ENCODE measurements around the gene HSPBP1. TPM values are rescaled to one million over a fixed set of nuclear protein-coding genes. Genes with fewer than 3 reads are reported as not detected.

HSPBP1 gene
- total RNA-seq, 1 donor from 2014 or later = 19.9 TPM

DNA sequence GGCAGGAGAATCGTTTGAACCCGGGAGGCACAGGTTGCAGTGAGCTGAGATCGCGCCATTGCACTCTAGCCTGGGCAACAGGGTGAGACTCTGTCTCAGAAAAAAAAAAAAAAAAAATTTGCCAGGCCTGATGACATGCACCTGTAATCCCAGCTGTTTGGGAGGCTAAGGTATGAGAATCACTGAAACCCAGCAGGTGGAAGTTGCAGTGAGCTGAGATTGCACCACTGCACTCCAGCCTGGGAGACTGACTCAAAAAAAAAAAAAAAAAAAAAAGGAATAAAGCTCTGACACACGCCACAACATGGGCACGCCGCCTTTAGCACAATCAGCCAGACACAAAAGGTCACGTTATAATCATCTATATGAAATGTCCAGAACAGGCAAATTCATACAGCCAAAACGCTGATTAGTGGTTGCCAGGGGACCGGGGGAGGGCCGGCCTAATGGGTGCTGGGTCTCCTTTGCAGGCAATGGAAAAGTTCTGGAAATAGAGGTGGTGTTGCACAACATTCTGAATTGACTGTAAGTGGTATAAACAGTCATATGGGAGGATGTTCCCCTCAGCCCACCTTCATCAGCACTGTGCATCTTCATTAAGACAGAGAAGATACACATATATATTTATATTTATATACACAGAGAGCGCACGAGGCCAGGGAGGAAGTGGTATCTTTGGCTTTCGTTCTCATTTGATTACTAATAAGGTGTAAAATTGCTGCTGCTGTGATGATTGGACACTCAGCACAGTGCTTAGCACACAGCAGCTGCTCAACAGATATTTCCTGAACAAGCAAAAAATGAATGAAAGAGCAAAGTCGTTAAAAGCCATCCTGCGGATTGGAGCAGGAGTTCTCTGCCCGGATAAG is 3.8 kb downstream of the HSPBP1 start:
- no peak for DNase-seq (ENCODE audit: low read depth in 2 of 2)

DNA sequence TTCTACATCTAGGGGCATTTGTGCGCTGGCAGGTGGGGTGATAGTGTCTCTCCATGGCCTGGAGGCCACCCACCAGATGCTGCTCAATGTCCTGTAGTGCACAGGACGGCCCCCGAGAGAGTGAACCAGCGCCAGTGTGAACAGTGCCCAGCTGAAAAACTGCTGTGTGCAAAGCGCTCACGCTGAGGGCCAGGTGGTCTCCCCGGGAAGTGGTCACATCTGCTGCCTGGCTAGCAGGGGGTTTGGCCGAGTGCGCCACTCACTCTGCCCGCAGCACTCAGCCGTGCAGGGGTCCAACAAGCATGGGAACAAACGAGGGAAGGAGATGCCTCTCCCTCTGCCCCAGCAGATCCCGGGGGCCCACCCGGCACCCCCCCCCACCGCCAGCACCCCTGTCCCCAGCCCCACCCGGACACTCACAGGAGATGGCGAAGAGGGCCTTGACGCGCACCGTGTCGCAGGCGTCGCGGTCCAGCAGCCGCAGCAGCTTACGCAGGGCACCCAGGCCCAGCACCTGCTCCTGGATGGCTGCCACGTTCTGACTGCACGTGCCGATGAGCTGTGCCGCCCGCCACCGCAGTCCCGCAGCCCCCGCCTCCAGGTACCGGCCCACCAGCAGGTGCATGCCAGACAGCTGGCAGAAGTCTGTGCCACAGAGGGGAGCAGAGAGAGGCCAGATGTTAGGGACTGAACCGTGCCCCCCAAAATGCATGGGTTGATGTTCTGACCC is 5.8 kb downstream of the HSPBP1 start:
- no peak for DNase-seq (ENCODE audit: low read depth in 2 of 2)

DNA sequence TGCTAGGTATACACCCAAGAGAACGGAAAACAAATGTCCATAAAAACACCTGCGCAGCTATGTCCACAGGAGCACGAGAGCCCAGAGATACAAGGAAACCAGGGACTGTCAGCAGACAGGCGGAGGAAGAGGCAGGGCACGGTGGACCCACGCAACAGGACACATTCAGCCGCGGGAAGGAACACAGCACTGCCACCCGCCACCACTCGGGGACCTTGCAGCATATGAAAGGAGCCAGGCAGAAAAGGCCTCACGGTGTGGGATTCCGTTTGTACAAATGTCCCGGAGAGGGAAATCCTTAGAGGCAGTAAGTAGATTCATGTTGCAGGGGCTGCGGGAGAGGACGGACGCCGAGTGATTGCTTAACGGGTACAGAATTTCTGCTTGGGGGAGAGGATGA is 7.8 kb downstream of the HSPBP1 start:
- DNase-seq (ENCODE audit: low read depth in 2 of 2) = no peak

DNA sequence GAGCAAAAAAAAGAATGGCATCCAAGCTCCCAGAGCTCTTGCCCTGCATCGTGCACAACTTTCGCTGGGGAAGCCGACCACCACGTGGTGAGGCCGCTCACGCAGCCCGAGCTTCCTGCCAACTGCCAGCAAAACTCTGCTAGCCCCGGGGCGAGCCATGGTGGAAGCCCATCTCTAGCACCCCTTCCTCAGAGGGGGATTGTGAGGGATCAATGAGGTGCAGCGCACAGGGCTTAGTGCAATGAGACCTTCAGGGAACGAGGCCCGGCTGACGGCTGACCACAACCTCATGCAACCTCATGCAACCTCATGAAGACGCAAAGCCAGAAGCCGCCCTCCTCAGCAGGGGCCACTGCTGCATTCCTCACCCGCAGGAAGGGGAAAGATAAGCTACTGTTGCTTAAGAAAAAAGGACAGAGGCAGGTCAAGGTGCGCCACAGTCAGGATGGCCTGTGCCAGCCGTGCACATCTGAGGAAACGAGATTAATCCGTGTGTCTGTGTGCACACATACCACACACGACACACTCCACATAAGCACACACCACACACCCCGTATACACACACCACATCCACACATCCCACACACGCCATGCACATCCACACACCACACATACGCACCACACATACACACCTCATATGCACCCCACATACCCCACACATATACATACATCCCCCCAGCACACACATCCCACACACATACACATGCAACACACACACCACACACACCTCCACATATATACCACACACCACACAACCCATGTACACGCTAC is 9.6 kb downstream of the HSPBP1 start:
- DNase-seq (ENCODE audit: low read depth in 2 of 2) = no peak

DNA sequence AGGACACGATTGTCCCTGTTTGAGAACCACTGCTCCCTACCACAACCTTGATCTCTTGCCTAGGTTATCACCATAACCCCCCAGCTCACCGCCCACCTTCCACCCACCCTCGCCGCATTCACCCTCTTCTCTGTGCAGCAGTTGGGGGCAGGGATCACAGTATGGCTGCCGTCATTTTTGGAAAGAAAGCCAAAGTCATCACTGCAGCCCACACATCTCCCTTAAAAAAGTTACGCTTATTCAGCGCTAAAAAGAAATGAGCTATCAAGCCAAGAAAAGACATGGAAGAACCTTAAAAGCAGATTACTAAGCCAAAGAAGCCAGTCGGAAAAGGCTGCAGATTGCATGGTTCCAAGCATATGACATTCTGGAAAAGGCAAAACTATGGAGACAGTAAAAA is 10.6 kb downstream of the HSPBP1 start:
- DNase-seq (ENCODE audit: low read depth in 2 of 2) = no peak

DNA sequence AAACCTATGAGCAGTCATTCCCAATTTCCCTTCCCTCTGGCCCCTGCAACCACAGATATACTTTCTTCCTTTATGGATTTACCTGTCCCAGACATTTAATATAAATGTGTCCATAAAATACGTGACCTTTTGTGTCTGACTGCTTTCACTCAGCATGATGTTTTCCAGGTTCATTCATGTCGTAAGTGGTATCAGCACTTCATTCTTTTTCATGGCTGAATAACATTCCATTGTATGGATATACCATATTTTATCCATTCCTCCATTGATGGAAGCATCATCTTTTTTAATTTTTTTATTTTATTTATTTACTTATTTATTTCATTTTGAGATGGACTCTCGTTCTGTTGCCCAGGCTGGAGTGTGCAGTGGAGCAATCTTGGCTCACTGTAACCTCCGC is 13.1 kb downstream of the HSPBP1 start:
- no peak for DNase-seq (ENCODE audit: low read depth in 2 of 2)

DNA sequence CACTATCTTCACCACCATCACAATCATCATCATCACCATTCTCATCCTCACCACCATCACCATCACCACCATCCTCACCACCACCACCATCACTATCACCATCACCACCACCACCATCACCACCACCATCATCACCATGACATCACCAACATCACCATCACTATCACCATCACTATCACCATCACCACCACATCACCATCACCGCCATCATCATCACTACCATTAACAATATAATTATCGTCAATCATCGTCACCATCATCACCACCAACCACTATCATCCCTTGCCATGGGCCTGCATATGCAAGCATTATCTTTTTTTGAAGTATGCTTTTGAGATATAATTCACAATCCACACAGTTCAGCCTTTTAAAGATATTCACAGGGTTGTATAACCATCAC is 13.5 kb downstream of the HSPBP1 start:
- no peak for DNase-seq (ENCODE audit: low read depth in 2 of 2)

DNA sequence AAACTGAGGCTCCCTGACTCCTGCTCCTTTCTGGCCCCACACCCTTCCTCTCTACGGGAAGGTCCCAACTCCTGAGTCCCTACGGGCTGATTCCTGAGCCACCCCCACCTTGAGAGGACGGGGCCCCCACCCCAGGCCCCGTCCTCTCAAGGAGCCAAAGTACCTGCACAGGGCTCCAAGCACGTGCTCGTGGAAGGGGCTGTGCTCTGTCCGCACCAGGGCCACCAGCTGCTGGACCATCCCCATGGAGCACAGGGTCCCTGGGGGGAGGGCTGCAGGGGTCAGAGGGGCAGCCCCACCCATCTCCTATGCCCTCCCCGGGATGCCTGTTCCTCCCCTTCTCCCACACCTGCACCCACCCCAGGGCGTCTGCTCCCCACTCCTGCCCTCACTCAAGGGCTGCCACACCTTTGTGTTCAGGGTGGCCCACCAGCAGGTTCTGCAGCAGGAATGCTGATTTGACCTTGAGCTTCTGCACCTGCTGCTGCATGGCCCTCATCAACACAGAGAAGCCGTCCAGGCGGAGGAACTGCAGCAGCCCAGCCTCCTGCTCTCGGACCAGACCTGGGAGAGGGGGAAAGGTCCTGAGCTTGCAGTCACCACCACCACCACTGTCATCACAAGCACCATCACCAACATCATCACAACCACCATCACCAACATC is 14.1 kb downstream of the HSPBP1 start:
- DNase-seq (ENCODE audit: low read depth in 2 of 2) = no peak

DNA sequence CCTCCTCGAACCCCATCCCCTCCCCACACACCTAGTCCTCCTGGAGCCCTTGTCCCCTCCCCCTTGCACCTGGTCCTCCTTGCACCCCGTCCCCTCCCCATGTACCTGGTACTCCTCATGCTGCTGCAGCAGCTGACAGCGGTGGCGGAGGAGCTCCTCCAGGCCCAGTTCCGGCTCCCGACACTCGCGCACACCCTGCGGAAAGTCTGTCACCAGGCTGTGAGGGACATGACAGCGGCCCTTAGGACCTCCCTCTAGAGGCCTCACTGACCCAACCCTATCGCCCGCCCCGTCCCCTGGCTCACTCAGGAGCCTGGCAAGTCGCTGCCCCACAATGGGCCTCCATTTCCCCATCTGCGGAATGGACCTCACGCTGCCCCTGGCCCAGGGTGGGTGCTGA is 14.7 kb downstream of the HSPBP1 start:
- no peak for DNase-seq (ENCODE audit: low read depth in 2 of 2)

DNA sequence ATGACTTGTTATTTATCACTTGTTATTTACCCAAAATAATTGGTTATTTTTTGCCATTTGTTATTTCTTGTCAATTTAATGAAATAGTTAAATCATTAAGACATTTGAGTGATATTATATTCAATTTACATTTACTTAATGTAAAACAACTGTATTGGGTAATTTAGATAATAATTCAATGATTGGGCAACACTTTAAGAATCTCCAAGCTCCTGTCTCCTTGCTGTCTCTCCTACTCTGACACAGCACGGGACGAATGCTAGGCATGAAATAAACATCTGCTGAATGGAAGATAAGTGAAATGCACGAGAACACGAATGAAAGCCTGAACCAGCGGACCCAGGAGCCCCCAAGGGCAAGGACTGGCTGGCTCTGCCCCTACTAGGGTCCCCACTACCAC is 15.4 kb downstream of the HSPBP1 start:
- no peak for DNase-seq (ENCODE audit: low read depth in 2 of 2)

DNA sequence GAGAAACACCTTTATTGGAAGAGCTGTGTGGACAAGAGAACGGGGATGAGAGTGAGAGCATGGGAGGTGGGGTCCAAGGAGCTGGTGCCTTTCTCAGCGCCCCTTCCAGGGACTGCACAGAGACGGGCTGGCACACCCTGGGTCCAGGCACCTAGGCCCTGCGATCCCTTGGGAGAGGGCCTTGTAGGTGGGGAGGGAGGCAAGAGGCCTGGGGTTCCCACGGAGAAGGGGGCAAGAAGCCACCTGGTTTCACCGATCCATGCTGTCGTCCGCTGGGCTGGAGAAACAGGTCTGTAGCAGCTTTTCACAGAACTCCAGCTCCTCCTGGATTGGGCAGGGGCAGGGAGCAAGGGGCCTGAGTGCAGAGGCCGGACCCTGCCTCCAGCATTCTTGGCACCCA is 17.6 kb downstream of the HSPBP1 start:
- no peak for DNase-seq (ENCODE audit: low read depth in 2 of 2)

DNA sequence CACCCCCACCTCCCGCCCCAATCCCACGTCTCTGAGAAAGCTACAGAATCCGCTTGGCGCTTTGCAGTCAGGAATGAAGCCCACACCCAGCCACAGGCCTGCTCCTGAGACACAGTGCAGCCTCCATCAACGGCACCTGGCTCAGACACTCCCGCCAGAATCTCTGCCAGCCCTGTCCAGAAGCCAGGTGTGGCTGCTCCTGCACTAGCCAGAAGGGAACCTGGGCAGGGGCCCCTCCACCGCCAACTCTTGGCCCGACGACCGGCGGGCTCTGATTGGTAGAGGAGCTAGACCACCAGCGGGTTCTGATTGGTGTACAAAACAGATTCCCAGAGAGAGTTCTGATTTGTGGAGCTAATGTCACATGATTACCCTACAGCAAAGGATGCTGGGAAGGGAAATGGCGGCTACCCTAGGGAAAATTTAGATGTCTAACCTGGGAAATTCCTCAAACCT is 18.2 kb downstream of the HSPBP1 start:
- DNase-seq (ENCODE audit: low read depth in 2 of 2) = no peak

DNA sequence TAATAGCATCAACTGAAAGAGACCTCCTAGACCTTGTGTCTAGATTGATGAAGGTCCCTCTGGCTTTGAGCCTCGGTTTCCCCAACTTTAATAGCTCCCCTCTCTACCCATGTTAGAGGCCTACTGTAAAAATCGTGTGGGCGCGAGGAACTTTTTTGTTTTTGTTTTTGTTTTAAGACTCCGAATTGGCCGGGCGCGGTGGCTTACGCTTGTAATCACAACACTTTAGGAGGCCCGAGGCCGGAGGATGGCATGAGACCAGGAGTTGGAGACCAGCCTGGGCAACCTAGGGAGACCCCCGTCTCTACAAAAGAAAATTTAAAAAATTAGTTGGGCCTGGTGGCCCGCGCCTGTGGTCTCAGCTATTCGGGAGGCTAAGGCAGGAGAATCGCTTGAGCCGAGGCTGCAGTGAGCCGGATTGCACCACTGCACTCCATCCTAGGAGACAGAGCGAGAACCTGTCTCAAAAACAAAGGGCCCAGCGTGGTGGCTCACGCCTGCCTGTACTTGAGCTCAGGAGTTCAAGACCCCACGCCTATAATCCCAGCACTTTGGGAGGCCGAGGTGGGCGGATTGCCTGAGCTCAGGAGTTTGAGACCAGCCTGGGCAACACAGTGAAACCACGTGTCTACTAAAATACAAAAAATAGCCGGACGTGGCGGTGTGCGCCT is 20.2 kb downstream of the HSPBP1 start:
- no peak for DNase-seq (ENCODE audit: low read depth in 2 of 2)

DNA sequence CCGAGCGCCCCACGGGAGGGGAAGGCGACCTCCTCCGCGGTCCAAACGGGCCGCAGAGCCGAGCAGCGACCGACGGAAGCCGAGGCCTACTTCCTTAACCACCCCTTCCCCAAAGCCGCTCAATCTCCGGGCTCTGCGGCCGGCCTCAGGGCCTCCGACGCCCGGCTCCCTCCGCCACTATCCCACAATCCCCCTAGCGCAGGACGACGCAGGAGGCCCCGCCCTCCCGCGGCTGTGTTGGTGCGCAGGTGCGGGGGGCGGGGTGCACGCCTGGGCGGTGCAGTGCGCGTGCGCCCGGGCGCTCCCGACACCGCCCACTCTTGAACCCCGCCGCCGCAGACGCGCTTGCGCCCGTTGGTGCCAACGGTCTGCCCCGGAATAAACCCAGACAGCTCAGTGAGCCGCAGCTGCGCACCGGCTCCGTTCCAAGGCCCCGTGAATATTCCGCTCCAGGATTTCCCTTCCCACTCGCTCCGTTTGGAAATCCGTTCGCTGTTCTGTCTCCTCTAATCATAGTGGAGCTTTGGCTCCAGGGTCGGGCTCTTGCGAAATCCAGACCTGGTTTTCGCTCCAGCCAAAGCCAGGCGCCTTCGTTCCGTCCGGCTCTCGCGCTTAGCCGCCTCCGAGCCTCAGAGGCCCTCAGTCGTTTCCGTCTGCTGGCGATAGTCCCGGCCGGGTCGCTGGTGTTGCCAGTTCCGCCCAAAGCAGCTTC is 20.9 kb downstream of the HSPBP1 start, which contains the start of gene PPP6R1:
PPP6R1 (minus strand) TSS at position 190 of the 712 bp plus-strand sequence. CDS start 11,914 bp downstream, outside the sequence.
- peak; percentile 100 for DNase-seq (ENCODE audit: low read depth in 2 of 2)

DNA sequence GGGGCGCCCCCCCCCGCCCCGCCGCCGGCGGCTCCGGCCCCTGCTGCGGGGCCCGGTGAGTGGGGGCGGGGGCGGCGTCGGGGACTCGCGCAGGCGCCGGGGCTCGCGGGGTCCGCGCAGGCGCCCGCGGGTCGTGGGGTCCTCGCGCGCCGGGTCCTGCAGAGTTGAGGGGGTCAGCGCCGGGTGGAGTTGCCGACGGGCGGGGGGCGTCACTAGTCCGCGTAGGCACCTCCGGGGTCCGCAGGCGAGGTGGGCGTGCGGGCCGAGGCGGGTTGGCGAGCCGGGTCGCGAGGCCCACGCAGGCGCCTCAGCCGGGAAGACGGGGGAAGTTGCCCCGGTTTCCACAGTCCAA is 21.5 kb downstream of the HSPBP1 start:
- no peak for DNase-seq (ENCODE audit: low read depth in 2 of 2)

DNA sequence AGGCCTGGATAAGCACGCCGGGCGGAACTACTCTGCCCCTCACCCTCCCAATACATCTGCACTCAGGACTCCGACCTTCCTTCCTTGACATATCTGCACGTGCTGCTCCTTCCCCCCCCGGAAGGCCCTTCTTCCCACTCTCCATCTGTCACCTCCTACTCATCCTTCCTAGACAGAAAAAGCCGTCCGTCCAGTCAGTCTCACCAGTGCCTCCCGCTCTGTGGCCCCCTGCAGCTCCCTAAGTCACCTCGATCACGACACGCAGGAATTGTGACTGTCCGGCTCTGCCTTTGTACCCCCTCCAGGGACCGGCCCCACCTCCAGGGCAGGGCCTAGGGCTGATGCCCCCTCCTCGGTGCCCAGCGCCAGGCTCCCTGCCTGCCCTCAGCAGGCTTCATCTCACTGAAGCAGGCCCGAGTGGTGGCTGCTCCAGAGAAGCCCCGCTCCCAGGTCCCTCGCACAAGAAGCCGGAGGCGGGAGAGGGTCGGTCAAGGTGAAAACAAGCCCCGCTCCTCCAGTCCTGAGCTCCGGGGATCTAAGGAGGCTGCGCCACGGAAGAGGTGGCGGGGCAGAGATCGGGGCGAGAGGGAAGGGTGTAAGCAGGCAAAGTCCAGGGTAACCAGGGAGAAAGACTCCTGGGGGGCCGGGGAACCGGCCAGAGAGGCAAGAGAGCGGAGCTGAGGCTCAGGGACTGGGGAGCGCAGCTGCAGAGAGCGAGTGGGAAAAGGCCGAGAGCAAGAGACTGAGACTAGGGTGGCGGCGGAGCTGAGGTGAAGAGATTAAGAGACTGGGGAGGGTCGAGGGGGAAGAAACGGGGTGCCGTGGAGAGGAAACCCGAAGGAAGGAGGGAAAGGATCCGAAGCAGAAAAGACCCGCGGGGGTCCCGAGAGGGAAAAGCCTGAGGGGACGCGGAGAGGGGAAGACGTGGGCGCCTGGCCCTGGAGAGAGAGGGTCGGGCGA is 22.2 kb downstream of the HSPBP1 start:
- DNase-seq (ENCODE audit: low read depth in 2 of 2) = peak in 1 of 2 donors; percentile 13

DNA sequence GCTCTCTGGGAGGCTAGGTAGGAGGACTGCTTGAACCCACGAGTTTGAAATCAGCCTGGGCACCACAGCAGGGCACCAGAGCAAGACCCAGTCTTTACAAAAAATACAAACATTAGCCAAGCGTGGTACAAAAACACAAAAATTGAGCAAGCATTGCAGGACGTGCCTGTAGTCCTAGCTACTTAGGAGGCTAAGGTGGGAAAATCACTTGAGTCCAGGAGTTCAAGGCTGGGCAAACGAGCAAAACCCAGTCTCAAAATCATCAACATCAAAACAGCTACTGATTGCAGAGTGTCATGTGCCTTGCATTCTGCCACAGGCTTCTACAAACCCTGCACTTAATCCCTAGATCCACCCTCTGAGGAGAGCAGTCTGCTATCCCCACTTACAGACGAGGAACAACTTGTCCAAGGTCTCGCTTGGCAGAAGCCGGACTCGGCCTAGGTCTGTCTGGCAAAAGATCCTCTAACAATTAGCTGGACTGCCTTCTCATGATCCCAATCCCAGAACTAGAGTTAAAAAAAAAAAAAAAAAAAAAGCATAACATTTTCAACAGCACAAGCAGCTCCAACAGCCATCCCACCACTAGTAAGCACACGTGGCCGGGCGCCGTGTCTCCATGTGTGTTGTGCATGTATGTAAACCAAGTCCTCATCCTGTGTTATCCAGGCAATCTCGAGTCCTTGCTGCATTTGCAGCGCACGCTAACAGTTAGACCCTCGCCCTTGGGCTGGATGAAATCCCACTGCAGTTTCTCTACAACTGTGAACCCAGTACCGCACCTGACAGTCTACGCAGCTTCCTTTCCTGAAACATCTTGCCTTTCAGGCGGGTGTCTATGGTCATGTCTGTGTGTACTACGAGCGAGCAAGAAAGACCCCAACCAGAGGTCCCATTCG is 23.1 kb downstream of the HSPBP1 start:
- DNase-seq (ENCODE audit: low read depth in 2 of 2) = no peak

Data from dermis microvascular lymphatic vessel endothelial cell (primary cell).